Astrocyte (in vitro differentiated cells and primary cell): ENCODE measurements around the gene ABCG4.

Experiments used
- EZH2 ChIP-seq: IDR thresholded peaks from 2 replicates; pipeline ENCODE4 v1.6.1; 2012; ENCODE audit warnings: mild to moderate bottlenecking, low read length, inconsistent platforms; ENCODE audit not compliant: insufficient read depth
- TF ChIP-seq, protein P1 (sequence below): IDR thresholded peaks from 2 replicates; pipeline ENCODE4 v1.5.1; 2011; ENCODE audit warnings: low read depth, mild to moderate bottlenecking, inconsistent platforms, low read length, moderate library complexity; ENCODE audit not compliant: insufficient read depth

GRCh38 chr11:119188067-119188466, 39.2 kb downstream of the ABCG4 start:
- TF ChIP-seq, protein P1, sequence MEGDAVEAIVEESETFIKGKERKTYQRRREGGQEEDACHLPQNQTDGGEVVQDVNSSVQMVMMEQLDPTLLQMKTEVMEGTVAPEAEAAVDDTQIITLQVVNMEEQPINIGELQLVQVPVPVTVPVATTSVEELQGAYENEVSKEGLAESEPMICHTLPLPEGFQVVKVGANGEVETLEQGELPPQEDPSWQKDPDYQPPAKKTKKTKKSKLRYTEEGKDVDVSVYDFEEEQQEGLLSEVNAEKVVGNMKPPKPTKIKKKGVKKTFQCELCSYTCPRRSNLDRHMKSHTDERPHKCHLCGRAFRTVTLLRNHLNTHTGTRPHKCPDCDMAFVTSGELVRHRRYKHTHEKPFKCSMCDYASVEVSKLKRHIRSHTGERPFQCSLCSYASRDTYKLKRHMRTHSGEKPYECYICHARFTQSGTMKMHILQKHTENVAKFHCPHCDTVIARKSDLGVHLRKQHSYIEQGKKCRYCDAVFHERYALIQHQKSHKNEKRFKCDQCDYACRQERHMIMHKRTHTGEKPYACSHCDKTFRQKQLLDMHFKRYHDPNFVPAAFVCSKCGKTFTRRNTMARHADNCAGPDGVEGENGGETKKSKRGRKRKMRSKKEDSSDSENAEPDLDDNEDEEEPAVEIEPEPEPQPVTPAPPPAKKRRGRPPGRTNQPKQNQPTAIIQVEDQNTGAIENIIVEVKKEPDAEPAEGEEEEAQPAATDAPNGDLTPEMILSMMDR, result no peak
- TF ChIP-seq EZH2, result no peak
